Measurements from ENCODE around the gene KCNMA1.

Gene KCNMA1

GRCh38 chr10:77289027-77289501 lies 348.5 kb downstream of the KCNMA1 start:
- no peak for DNase-seq

- no peak for DNase-seq
Measured at GRCh38 chr10:77287647-77288120, 349.9 kb downstream of the KCNMA1 start.

DNA sequence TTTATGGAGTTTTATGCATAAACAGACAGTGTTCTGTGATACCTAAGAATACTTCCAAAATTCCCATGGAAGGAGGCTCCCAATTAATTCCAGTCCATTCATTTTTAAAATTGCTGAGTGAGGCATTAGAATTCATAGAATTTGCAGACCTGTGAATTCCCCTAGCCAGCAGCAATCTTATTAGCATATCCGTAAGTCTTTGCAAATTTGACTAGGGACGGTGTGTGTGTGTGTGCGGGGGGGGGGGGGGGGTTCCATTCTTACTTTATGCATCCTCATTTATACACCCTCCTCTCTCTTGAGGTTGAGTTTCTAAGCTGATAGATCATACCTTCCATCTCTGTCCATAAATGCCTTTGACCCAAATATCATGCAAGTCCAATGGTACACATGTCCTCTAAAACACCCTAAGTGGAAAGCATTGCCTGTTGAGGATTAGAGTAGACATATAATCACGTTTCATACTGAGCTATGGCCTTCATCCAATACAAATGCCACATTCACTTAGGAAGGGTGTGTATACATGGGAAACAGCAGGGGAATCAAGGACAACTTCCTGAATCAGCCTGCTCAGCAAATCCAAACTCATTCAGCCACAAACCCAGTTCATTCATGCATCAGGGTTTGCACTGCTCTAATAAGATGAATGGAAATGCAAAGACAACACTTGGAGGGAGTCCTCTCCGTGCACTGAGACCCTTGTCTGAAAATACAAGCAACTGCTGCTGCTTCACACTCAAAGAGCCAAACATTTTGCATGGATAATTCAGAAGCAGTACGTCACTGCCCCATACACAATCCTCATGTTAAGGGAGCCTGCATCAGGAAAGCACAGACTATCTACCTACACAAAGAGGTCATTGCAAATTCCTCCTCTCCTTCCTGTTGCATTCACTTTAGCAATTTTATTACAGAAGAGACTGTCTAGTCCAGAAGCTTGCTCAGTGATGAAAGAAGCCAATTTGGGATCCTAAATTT lies 350.8 kb downstream of the KCNMA1 start:
- no peak for DNase-seq

GRCh38 chr10:77285529-77286182 lies 352.0 kb downstream of the KCNMA1 start:
- no peak for DNase-seq

- DNase-seq, result no peak
Measured at GRCh38 chr10:77284797-77285196, 352.8 kb downstream of the KCNMA1 start.

DNA sequence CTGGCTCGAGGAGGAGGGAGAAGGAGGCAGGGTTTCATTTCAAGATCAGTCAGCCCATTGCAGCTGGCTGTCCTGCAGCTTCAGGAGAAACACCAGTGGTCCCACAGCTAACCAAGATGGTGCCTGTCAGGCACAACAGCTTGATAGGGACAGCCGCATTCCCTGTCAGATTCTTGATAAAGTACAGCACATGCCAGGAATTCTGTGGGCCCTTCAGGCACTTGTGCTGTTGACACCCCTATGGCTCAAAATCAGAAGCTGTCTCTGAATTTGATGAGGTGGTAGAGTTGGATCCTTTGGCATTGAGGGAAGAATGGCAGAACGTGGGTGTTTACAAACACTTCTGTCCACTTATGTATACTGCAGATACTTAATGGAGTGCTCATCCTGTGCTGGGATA lies 354.3 kb downstream of the KCNMA1 start:
- DNase-seq, result no peak

GRCh38 chr10:77282163-77282562 lies 355.4 kb downstream of the KCNMA1 start:
- no peak for DNase-seq

DNA sequence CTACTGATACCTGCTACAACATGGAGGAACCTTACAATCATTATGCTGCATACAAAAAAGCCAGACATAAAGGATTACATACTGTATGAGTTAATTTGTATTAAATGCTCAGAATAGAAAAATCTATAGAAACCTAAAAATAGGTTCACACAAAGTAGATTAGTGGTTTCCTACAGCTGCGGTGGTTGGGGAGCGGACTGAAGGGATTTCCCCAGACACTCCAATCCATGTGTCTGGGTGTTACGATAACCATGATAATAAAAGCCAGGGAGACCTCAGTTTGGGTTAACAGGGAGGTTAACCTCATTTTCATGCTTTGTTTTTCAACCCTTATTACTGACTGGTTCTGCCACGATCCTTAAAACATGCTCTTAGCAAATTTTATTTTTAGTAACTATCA lies 355.9 kb downstream of the KCNMA1 start:
- DNase-seq, result no peak

DNA sequence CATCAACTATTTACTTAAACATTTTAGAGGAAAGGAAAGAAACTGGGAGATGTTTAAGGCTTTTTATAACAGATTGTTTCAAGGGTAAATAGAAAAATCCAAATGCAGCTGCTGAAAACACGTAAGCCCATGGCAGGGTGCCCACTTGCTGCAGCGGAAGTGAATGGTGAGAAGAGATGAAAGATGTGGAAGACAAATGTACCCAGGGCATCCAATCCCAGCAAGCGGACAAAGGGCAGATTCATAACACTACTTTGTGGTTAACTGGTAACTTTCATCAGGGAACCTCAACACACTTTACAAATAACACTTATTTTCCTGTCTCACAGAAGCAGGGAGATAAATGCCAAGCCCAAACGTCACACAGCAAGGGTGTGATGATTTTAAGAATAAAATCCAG lies 358.4 kb downstream of the KCNMA1 start:
- no peak for DNase-seq

DNA sequence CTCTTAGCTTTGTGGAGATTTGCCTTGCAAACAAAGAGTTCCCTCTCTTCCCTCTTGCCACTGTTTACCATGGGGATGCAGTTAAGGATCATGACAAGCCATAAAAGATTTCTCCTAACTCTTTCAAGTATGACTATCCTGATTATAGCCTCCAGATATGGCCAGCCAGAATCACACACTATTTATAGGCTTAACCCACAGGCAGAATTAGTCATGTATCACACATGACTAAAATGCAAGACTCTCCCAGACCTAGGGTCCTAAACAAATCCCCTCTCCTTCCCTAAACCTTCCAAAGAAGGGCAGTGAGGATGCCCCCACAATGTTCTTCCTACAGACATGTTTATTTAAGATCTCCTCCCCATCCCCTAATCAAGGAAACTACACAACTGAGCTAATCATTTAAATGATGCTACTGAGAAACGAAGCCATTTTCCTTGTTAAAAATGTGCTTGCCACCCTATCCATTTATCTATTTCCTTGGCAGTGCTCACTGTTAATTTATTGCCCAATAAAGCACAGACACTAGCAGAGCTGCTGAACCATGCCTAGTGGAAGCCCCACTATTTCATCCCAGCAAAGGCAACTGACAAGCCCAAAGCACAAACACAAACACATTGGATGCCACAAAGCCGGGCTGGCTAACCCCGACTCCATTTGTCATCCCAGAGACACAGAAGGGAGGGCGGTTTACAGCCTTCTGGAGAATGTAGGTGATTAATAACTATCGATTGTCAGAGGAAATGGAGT lies 363.4 kb downstream of the KCNMA1 start:
- DNase-seq, result no peak

DNA sequence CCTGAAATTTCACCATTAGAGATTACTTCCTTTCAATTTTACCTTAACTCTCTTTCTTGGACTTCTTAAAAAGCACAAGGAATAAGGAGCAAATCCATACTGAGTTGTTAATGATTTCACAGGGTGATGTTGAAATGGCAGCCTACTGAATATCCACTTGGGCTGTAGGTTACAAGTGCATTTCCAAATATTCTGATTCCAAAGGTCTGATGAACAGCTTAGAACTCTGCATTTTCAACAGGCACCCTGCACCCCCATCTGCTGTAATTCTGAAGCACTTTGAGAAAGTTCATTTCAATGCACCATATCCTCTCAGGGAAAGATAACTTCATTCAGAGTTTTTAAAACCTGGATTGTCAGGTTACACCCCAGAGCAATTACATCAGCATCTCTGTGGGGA lies 368.4 kb downstream of the KCNMA1 start:
- no peak for DNase-seq

DNA sequence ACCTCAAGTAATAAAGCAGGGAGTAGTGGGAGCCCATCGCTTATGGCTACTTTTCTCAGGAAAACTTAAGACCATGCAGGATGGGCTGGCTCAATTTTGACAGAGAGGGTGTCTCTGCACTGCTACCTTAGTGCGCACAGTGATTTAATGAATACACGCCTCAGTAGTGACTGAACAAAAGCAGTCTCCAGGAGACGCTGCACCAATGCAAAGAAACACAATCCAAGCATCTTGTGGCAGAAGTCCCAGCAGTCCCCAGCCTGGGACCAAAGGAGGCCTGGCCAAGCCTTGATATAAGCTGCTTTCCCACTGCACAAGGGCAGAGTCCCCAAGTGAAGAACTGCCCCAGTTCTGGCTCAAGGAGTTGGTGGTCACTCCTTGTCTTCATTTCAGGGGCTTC lies 368.9 kb downstream of the KCNMA1 start:
- DNase-seq, result no peak

GRCh38 chr10:77267703-77268675 lies 369.6 kb downstream of the KCNMA1 start:
- DNase-seq, result no peak

DNA sequence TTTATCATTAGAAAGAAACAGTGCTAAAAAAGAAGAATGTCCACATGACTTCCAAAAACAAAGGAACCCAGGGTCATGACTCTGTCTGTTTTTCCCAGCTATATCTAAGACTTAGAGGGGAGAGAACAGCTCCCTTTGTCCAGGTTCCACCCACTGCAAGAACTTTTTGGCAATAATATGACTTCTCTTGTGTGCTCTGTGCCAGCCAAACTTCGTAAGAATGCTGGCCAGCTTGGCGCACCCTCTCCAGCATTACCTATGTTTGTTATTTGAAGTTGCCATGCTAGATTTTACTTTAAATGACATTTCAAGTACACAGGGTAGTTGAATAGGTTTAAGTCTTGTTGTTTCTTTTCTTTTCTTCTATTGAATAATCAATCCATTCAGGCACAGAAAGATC lies 371.4 kb downstream of the KCNMA1 start:
- DNase-seq, result no peak

DNA sequence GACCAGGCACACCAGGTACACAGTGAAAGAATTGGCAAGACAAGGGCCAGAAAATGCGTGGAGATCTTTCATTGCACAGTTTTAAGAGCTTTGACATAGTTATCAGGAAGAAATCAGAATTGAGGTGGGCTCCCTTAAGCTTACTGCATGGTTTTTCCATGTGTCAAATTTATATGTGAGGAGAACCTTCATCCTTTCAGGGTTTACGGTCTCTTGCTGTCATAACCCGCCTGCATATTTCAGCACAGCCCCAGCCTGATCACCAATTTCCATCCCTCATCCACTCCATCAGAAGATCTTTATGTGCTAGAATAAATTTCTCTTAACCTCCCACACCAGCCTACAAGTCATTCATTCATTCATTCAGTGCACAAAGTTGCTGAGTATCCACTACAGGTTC lies 373.1 kb downstream of the KCNMA1 start:
- no peak for DNase-seq

DNA sequence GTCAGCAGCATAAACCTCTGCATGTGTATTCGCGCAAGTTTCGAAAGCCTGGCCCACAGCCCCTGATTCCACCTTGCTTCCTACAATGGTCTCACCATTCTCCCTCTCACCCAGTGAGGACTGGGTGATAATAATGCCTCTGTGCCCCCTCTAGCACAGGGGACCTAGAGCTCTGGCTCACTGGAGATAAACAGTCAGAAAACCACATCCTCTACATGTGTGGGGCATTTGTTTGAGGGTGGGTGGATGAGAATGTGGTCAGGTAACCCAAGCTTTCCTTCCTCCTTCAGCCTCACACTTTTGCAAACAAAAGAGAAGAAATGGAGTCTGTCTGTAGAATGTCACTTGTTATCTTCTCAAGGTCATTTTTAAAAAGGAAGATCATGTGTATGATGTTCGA lies 373.5 kb downstream of the KCNMA1 start:
- peak; percentile 52 to 70 for DNase-seq

DNA sequence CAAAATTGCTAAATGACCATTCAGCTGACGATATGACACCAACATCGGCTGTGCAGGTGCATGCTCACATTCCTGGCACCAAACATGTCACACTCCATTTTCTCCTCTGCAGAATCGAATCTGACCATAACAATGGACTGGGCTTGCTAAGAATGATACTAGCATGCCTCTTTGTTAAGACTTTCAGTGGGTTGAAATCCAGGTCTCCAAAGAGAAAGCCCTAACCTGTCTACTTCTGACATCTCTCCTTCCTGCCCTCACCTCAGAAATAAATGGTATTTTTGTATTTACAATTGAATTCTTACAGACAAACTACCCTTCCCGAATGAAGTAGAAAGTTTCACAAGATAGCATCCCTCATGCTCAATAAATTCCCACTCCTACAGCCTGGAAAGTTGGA lies 373.9 kb downstream of the KCNMA1 start:
- no peak for DNase-seq

GRCh38 chr10:77261146-77261545 lies 376.5 kb downstream of the KCNMA1 start:
- no peak for DNase-seq

DNA sequence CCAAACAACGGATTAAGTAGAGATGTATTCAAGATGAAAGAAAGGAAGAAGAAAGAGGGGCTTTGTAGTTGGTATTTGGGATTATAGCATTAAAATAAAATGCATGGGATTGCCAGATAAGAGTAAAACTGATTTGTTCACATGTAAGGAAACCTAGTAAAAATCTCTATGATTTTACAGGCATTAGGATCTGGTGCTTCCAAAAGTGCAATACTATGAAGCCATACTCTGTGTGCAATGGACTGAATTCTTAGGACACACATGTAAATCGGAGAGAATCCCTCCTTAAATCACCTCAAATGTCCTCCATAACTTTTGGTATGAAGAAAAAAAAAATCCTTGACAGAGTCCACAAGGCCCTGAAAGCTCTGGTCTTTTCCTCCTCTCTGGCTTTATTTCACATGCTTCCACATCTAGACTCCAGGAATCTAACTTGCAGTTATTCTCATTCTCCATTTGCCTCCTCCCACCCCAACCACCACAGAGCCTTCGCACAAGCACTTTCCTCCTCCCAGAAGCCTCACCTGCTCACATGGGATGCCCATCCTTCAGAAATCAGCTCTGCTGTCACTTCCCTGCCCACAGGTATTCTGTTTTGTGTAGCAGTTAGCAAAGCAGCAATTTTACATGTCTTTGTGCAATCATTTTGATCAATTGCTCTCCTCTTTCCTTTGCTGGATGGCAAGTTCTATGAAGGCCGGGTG lies 378.3 kb downstream of the KCNMA1 start:
- no peak for DNase-seq

DNA sequence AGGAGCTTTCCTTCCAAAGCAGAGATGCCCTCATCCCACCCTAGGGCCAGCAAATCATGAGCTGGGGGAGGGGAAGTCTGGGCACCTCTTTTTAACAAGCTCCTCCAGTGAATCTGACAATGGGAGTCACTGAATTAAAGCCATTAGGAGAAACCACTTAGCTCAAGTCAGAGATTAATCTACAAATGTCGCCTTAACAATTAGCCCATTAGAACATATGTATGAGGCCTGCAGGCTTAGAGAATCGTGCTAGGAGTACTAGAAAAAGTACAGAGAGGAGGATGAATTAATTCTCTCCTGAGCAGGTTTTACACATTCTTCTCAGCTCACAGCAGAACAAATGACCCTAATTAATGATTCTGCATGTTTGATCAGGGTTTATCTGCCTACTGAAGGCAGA lies 381.3 kb downstream of the KCNMA1 start:
- DNase-seq, result no peak

GRCh38 chr10:77253556-77254064 lies 384.0 kb downstream of the KCNMA1 start:
- no peak for DNase-seq
